Measurements from ENCODE around the gene MGAT5.

GRCh38 chr2:134282629-134283400, 28.9 kb downstream of the MGAT5 start:
- TF ChIP-seq YY1 (IDR thresholded peaks at IDR 0.05; ENCODE audit: low read depth): no peak
- no peak for TF ChIP-seq EP300 (IDR thresholded peaks at IDR 0.05; ENCODE audit: borderline replicate concordance)
- no peak for TF ChIP-seq CREB1 (IDR thresholded peaks at IDR 0.05; ENCODE audit: low read depth)
